ENCODE data around the gene PLPPR3.
A peak's percentile ranks its signal among the peaks of the same experiment; 100 is the strongest.

Gene PLPPR3

DNA sequence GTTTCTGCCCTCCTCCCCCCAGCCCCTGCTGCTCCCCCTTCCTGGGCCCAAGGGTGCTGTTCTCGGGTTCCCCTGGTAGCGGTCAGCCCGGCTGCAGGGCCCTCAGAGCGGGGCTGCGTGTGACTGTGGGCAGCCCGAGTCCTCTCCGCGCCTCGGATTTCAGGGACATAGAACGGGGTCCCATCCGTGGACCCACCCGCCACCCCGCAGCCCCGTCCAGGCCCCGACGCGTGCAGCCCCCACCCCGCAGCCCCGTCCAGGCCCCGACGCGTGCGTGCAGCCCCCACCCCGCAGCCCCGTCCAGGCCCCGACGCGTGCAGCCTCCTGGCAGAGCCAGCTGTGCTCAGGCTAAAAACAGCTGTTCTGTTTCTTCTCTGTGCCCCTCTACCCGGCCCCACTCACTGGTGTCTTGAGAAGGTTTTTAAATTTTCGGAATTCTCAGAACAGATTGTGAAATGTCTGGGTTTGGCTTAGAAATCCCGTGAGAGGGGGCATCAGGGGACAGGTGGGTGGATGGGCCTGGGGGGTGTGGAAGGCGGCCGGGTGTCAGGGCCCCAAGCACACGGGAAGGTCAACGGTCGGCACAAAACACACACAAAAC is 13.6 kb upstream of the PLPPR3 start:
- peaks cover 33% of the 10 kb centered on the region for H3K27me3 ChIP-seq (ENCODE audit: control insufficient read depth, insufficient read depth, low read length)
- no peak overlapping the region for H3K4me2 ChIP-seq (ENCODE audit: low read length)
- no peaks in the 10 kb centered on the region for H3K36me3 ChIP-seq (ENCODE audit: insufficient read depth, low read length)
- H3K4me1 ChIP-seq (ENCODE audit: control insufficient read depth, insufficient read depth, low read length) = no peaks in the 10 kb centered on the region
- no peaks in the 10 kb centered on the region for H3K9me3 ChIP-seq (replicated peaks; ENCODE audit: low read length)
- no peak overlapping the region for H3K4me3 ChIP-seq (ENCODE audit: low read length)
- no peak overlapping the region for H3K9ac ChIP-seq (ENCODE audit: low read depth, low read length)

DNA sequence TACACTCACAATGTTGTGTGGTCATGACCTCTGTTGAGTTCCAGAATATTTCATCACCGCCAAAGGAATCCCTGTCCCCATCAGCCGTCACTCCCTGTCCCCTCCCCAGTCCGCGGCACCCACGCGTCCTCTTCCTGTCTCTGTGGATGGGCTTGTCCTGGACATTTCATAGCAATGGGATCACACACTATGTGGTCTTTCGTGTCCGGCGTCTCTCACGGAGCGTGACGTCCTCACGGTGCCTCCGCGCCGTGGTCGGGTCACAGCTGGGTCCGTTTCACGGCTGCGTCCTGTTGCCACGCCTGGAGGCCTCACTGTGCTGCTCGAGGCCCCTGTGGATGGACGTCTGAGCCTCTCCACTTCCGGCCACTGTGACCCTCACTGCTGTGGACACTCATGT is 12.5 kb upstream of the PLPPR3 start:
- no peak overlapping the region for H3K4me3 ChIP-seq (ENCODE audit: low read length)
- no peaks in the 10 kb centered on the region for H3K4me1 ChIP-seq (ENCODE audit: control insufficient read depth, insufficient read depth, low read length)
- no peak overlapping the region for H3K9ac ChIP-seq (ENCODE audit: low read depth, low read length)
- H3K9me3 ChIP-seq (replicated peaks; ENCODE audit: low read length) = no peaks in the 10 kb centered on the region
- H3K36me3 ChIP-seq (ENCODE audit: insufficient read depth, low read length) = no peaks in the 10 kb centered on the region
- no peak overlapping the region for H3K4me2 ChIP-seq (ENCODE audit: low read length)
- peaks cover 34% of the 10 kb centered on the region for H3K27me3 ChIP-seq (ENCODE audit: control insufficient read depth, insufficient read depth, low read length)

DNA sequence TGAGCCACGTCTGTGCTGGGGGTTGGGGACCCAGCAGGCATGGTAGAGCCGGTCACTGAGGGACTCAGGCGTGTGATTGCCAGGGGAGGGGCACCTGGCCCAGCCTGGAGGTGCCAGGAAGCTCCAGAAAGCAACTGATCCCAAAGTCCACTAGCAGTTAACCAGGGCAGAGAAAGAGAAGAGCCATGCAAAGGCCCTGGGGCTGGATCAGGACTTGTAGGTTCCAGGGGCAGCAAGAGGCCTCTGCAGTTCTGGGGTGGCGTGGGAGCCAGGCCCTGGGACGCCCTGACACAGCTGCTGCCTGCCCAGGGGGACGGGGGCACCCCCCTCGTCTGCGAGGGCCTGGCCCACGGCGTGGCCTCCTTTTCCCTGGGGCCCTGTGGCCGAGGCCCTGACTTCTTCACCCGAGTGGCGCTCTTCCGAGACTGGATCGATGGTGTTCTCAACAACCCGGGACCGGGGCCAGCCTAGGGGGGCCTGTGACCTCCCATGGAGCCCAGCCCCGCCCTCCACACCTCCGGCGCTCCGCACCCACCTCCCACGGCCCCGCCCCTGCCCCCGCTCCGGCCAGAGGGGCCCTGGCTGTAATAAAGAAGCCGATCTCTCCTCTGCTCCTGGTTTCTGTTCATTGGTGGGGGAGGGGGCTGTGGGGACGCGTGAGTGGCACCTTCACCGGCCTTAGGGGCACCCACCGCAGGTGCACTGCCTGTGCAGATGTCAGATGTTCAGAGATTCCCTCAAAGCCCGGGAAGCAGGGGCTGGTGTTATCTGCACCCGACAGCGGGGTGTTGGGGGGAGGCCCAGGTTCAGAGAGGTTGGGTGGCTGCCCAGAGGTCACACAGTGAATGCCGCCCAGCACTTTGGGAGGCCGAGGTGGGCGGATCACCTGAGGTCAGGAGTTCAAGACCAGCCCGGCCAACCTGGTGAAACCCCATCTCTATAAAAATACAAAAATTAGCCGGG is 9.9 kb upstream of the PLPPR3 start:
- Histone ChIP-seq H3K36me3 (ENCODE audit: insufficient read depth, low read length) (no peaks in the 10 kb centered on the region), H3K27me3 (ENCODE audit: control insufficient read depth, insufficient read depth, low read length) (peaks cover 26% of the 10 kb centered on the region), H3K9ac (ENCODE audit: low read depth, low read length) (no peak overlapping the region), H3K9me3 (replicated peaks; ENCODE audit: low read length) (no peaks in the 10 kb centered on the region), H3K4me2 (ENCODE audit: low read length) (no peak overlapping the region), H3K4me1 (ENCODE audit: control insufficient read depth, insufficient read depth, low read length) (no peaks in the 10 kb centered on the region), H3K4me3 (ENCODE audit: low read length) (no peak overlapping the region)

DNA sequence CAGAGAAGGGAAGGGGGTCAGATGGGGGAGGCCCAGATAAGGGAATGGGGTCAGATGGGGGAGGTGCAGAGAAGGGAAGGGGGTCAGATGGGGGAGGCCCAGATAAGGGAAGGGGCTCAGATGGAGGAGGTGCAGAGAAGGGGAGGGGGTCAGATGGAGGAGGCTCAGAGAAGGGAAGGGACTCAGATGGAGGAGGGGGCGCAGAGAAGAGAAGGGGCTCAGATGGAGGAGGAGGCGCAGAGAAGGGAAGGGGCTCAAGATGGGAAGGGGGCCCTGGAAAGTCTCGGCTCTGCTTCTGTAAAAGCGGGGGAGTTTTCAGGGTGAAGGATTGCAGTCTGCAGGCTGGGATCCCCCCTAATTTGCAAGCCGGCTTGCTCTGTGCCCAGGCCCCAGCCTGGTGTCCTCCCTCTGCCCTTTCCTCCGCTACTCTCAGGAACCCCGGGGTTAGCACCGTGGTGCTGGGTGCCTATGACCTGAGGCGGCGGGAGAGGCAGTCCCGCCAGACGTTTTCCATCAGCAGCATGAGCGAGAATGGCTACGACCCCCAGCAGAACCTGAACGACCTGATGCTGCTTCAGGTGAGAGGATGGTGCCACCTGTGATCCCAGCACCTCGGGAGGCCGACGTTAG is 7.5 kb upstream of the PLPPR3 start:
- Histone ChIP-seq H3K4me3 (ENCODE audit: low read length) (no peak overlapping the region), H3K27me3 (ENCODE audit: control insufficient read depth, insufficient read depth, low read length) (peaks cover 16% of the 10 kb centered on the region), H3K4me2 (ENCODE audit: low read length) (no peak overlapping the region), H3K36me3 (ENCODE audit: insufficient read depth, low read length) (no peaks in the 10 kb centered on the region), H3K9ac (ENCODE audit: low read depth, low read length) (no peak overlapping the region), H3K4me1 (ENCODE audit: control insufficient read depth, insufficient read depth, low read length) (no peaks in the 10 kb centered on the region), H3K9me3 (replicated peaks; ENCODE audit: low read length) (no peaks in the 10 kb centered on the region)

DNA sequence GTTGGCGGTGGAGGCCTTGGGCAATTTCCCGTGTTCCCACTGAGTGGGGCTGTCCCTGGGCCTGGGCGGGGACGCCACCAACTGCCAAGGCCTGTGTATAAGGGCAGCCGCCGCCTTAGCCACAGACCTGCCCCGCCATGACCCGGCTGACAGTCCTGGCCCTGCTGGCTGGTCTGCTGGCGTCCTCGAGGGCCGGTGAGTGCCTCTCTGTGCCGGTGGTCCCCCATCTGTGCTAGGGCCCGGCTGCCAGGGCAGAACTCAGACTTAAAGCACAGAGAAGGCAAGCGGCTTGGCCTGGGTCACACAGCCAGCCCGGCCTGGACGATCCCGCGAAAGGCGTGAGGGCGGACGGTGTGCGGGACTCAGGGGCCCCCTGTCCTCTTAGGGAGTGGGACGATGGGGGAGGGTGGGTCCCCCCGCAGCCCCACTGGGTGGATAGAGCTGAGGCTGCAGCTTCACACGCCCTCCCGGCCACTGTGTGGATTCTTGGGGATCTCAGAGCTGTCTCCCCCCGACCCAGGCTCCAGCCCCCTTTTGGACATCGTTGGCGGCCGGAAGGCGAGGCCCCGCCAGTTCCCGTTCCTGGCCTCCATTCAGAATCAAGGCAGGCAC is 6.1 kb upstream of the PLPPR3 start, which contains the start of gene AZU1:
Gene AZU1, plus strand, starts transcription at position 128 of the 612 bp plus-strand sequence. Its CDS starts 10 bp downstream, at position 138.
- Histone ChIP-seq H3K9me3 (replicated peaks; ENCODE audit: low read length) (no peaks in the 10 kb centered on the region), H3K9ac (ENCODE audit: low read depth, low read length) (no peak within 1 kb of the TSS), H3K4me2 (ENCODE audit: low read length) (no peak within 1 kb of the TSS), H3K27me3 (ENCODE audit: control insufficient read depth, insufficient read depth, low read length) (peaks cover 21% of the 10 kb centered on the region), H3K4me1 (ENCODE audit: control insufficient read depth, insufficient read depth, low read length) (no peaks in the 10 kb centered on the region), H3K36me3 (ENCODE audit: insufficient read depth, low read length) (no peaks in the 10 kb centered on the region), H3K4me3 (ENCODE audit: low read length) (no peak within 1 kb of the TSS)

DNA sequence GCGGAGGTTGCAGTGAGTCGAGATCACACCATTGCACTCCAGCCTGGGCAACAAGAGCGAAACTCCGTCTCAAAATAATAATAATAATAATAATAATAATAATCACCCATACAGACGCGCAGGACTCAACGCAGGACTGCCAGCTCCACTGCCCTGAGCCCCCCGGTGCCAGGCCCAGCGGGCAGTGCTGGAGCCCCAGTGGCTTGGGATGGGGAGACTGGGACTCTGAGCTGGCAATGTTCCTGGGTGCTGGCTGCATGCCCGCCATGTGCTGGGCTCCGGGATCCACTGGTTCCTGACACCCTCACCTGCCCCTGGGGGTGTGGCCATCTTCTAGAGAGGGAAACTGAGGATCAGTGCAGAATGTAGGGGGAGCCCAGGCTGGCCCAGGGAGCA is 5.6 kb upstream of the PLPPR3 start:
- H3K27me3 ChIP-seq (ENCODE audit: control insufficient read depth, insufficient read depth, low read length) = peaks cover 21% of the 10 kb centered on the region

DNA sequence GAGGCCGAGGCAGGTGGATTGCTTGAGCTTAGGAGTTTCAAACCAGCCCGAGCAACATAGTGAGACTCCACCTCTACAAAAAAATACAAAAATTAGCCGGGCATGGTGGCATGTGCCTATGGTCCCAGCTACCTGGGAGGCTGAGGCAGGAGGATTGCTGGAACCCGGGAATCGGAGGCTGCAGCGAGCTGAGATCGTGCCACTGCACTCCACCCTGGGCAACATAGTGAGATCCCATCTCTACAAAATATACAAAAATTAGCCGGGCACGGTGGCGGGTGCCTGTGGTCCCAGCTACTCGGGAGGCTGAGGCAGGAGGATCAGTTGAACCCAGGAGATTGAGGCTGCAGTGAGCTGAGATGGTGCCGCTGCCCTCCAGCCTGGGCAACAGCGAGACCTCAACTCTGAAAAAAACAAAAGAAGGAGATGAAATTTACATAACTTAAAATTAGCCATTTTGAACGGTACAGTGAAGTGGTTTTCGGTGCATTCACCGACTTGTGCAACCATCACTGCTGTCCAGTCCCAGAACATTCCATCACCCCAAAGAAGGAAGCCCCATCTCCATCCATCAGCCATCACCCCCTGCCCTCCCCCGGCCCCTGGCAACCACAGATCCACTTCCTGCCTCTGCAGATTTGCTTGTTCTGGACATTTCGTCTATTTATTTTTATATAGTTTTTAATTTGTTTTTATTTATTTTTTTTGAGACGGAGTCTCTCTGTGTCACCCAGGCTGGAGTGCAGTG is 4.3 kb upstream of the PLPPR3 start:
- H3K4me1 ChIP-seq (ENCODE audit: control insufficient read depth, insufficient read depth, low read length) = no peaks in the 10 kb centered on the region
- no peak overlapping the region for H3K4me3 ChIP-seq (ENCODE audit: low read length)
- peaks cover 13% of the 10 kb centered on the region for H3K27me3 ChIP-seq (ENCODE audit: control insufficient read depth, insufficient read depth, low read length)

More for the DNA sequence above, 5.6 kb upstream of the PLPPR3 start:
- Histone ChIP-seq H3K9me3 (replicated peaks; ENCODE audit: low read length) (no peaks in the 10 kb centered on the region), H3K4me3 (ENCODE audit: low read length) (no peak overlapping the region), H3K4me1 (ENCODE audit: control insufficient read depth, insufficient read depth, low read length) (no peaks in the 10 kb centered on the region), H3K9ac (ENCODE audit: low read depth, low read length) (no peak overlapping the region), H3K4me2 (ENCODE audit: low read length) (no peak overlapping the region), H3K36me3 (ENCODE audit: insufficient read depth, low read length) (no peaks in the 10 kb centered on the region)

DNA sequence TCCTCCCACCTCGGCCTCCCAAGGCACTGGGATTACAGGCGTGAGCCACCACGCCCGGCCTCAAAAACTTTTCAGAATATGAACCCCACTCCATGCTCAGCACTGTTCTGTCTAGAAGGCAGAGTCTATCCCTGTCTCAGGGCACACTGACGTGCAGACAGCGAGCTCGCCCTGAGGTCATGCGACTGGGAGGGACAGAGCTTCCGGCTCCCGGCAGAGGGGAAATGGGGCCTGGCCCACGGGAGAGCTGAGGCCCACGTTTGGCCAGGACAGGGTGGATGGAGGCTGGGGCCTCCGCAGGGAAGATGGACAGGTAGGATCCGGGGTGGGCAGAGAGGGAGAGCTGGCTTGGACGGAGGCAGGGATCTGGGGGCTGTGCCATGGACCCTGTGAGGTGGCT is 3.1 kb upstream of the PLPPR3 start:
- no peak overlapping the region for H3K9ac ChIP-seq (ENCODE audit: low read depth, low read length)
- H3K27me3 ChIP-seq (ENCODE audit: control insufficient read depth, insufficient read depth, low read length) = peaks cover 7% of the 10 kb centered on the region

More for the DNA sequence above, 4.3 kb upstream of the PLPPR3 start:
- Histone ChIP-seq H3K36me3 (ENCODE audit: insufficient read depth, low read length) (no peaks in the 10 kb centered on the region), H3K4me2 (ENCODE audit: low read length) (no peak overlapping the region), H3K9ac (ENCODE audit: low read depth, low read length) (no peak overlapping the region), H3K9me3 (replicated peaks; ENCODE audit: low read length) (no peaks in the 10 kb centered on the region)

DNA sequence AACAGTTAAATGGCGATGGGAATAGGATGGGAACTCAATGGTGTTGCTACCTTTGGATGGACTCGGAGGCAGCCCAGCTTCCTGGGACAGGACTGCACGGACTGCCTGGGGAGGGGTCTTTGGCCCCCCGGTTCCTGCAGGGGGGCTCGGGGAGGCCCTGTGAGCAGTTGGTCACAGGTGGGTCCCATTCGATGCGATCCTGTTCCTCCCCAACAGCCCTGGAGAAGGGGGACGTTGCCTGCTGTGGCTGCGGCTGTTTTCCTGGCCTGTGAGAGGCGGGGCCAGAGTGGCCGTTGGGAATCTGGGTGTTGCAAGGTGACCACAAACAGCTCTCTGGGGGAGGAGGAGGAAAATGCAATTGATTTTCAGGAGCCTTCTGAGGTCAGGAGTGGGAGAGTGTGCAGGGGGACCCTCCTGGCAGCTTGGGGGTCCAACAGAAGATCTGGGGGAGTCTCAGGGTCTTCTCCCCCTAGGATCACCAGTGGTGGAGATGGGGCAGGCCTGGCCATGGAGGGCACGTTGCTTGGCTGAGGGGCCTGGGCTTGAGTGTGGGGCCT is 1.9 kb upstream of the PLPPR3 start:
- H3K36me3 ChIP-seq (ENCODE audit: insufficient read depth, low read length) = no peaks in the 10 kb centered on the region
- H3K27me3 ChIP-seq (ENCODE audit: control insufficient read depth, insufficient read depth, low read length) = peaks cover 7% of the 10 kb centered on the region
- H3K9ac ChIP-seq (ENCODE audit: low read depth, low read length) = no peak overlapping the region
- H3K4me3 ChIP-seq (ENCODE audit: low read length) = no peak overlapping the region
- H3K4me1 ChIP-seq (ENCODE audit: control insufficient read depth, insufficient read depth, low read length) = no peaks in the 10 kb centered on the region
- no peak overlapping the region for H3K4me2 ChIP-seq (ENCODE audit: low read length)
- H3K9me3 ChIP-seq (replicated peaks; ENCODE audit: low read length) = no peaks in the 10 kb centered on the region

More for the DNA sequence above, 3.1 kb upstream of the PLPPR3 start:
- Histone ChIP-seq H3K4me1 (ENCODE audit: control insufficient read depth, insufficient read depth, low read length) (no peaks in the 10 kb centered on the region), H3K36me3 (ENCODE audit: insufficient read depth, low read length) (no peaks in the 10 kb centered on the region), H3K4me2 (ENCODE audit: low read length) (no peak overlapping the region), H3K9me3 (replicated peaks; ENCODE audit: low read length) (no peaks in the 10 kb centered on the region), H3K4me3 (ENCODE audit: low read length) (no peak overlapping the region)

DNA sequence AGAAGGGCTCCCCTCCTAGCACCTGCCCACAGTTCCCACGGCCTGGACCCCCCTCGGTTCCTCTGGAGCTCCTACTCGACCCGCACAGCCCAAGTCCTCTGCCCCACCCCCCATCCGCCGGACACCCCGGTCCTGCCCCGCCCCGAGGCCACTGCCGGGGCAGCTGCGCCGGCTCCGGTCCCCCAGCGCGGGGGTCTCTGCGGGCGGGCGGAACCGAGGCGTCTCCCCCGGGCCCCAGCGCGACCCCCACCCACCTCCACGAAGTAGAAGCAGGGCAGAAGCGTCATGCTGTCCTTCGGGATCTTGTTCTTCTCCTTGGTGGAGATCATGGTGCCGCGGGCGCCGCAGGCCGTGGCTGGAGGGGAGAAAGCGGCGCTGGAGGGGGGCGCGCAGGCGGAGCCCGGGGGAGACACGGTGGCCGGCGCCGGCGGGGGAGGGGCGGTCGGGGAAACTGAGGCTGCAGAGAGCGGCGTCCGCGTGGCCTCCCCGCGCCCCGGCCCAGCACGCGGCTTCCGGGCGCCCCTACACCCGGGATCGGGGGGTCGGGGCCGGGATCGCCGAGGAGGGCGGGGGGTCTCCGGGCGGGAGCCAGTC is 427 bp downstream of the PLPPR3 start:
- Histone ChIP-seq H3K4me1 (ENCODE audit: control insufficient read depth, insufficient read depth, low read length) (no peaks in the 10 kb centered on the region), H3K4me2 (ENCODE audit: low read length) (peak overlapping the region; percentile 49), H3K4me3 (ENCODE audit: low read length) (no peak overlapping the region), H3K9ac (ENCODE audit: low read depth, low read length) (no peak overlapping the region), H3K27me3 (ENCODE audit: control insufficient read depth, insufficient read depth, low read length) (peaks cover 7% of the 10 kb centered on the region), H3K9me3 (replicated peaks; ENCODE audit: low read length) (no peaks in the 10 kb centered on the region), H3K36me3 (ENCODE audit: insufficient read depth, low read length) (no peaks in the 10 kb centered on the region)
